Epithelial cell of esophagus (primary cell): ENCODE measurements around the gene MC2R.

ENCODE experiments used
- DNase-seq: peaks from one replicate; pipeline ENCODE4 v3.0.0; 2010; ENCODE audit warnings: low read depth
- H3K4me3 ChIP-seq: 2 replicates; pipeline ENCODE4 v1.5.1; 2011; ENCODE audit warnings: mild to moderate bottlenecking, low read length, control low read depth
- TF ChIP-seq, protein P1 (sequence below): IDR thresholded peaks from 2 replicates; pipeline ENCODE4 v1.5.1; 2011; ENCODE audit warnings: low read depth, mild to moderate bottlenecking, low read length, control low read depth, inconsistent platforms; ENCODE audit not compliant: insufficient read depth; ENCODE audit errors: missing control alignments

MC2R gene

DNA sequence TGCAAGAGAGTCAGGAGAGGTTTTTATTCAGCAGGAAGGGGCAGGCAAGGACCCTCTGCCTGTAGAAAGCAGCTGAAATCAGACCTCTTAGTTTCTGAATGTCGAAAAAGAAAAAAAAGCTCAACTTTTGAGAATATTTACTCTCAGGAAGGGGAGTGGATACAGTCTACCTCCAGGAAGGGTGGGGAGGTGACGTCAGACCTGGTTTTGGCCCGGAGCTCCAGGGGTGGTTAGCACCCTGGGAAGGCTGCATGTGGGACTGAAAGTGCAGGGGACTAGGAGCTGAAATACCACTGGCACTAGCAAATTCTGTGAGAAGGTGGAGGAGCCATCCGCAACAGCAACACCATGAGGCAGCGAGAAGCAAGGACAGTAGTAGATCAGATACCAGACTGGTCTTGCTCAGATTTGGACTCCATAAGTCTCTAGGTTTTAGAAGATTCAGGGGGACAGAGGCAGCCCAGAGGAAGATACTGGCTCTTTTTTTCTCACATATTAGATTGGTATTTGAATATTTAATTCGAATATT is 19.8 kb downstream of the MC2R start:
- DNase-seq, result no peak
- H3K4me3 ChIP-seq, result no peak overlapping the region
- TF ChIP-seq, protein P1, sequence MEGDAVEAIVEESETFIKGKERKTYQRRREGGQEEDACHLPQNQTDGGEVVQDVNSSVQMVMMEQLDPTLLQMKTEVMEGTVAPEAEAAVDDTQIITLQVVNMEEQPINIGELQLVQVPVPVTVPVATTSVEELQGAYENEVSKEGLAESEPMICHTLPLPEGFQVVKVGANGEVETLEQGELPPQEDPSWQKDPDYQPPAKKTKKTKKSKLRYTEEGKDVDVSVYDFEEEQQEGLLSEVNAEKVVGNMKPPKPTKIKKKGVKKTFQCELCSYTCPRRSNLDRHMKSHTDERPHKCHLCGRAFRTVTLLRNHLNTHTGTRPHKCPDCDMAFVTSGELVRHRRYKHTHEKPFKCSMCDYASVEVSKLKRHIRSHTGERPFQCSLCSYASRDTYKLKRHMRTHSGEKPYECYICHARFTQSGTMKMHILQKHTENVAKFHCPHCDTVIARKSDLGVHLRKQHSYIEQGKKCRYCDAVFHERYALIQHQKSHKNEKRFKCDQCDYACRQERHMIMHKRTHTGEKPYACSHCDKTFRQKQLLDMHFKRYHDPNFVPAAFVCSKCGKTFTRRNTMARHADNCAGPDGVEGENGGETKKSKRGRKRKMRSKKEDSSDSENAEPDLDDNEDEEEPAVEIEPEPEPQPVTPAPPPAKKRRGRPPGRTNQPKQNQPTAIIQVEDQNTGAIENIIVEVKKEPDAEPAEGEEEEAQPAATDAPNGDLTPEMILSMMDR, result no peak

DNA sequence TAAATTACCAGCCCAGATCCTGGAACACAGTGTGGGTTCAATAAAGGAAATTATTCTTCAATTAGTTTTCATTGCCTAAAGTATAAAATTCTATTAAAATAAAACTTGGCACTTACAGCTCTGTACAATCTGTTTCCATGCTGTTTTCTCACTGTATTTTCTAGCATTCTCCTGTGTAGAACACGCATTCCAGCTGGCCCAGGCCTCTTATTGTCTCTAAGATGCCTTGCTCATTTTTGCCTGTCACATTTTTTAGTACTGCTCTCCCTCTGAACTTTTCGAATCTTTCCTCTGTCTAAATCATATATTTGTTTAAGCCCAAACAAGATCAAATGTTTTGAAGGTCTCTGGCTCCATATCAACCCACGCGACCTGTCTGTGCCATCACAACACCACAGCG is 20.8 kb downstream of the MC2R start:
- TF ChIP-seq, protein P1, result no peak
- no peak overlapping the region for H3K4me3 ChIP-seq
- DNase-seq, result no peak

DNA sequence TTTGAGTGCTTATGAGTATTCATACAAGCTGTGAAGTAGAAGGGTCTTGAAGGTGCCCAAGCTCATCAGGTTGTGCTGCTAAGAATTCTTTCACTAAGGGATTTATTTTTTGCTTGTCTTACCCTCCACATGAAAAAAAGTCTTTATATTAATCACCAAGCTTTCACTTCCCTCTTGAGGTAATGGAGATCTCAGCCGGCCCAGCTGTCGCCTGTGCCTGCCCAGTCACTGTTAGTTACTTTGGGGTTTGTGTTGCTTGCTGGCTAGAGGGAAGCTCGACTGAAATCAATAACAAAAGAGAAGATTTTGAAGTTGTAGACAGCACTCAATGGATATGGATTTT is 21.9 kb downstream of the MC2R start:
- no peak for DNase-seq
- H3K4me3 ChIP-seq, result no peak overlapping the region

DNA sequence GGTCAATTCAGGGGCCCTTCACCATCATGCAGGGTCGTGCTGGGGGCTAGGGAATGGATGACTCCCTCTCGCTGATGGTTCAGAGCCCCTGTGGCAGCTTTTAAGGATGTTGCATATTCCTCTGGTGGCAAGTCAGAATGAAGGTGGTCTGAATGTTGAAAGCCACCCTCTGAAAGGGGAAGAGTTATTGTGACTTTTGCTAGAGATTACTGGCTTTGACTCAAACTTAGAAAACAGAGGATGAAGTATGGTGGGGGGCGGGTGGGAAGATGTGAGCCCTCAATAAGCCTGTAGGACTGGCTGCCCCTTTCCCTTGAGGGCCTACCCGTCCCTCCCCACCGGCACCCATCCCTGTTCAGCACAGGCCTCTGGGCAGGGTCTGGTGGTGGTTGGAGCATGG is 23.2 kb downstream of the MC2R start:
- no peak overlapping the region for H3K4me3 ChIP-seq
- TF ChIP-seq, protein P1, result no peak
- no peak for DNase-seq

More for the DNA sequence above, 21.9 kb downstream of the MC2R start:
- TF ChIP-seq, protein P1, result no peak

DNA sequence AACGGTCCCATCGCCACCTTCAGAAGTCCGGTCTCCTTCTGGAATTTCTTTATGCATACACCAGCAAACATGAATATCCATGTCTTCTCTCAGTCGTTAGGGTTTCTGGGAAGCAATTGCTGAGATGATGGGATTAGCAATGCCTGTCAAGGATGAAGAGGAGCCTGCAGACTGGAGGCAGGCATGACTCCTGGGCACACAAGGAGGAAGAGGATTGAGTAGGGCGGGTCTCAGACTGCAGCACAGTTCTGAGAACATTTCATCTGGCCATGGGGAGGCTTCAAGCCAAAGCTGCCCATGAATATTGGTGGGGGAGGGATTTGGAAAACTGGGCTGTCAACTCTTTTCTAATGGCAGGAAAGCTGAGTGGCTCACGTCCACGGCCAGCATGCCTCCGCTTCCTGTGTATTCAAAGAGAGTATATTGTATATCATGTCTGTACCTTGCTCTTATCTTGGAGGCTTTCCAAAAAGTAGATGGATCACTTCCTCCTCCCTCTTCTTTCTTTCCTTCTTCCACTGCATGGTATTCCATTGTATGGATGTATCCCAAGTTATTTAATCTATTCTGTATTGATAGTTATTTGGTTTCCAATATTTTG is 24.5 kb downstream of the MC2R start:
- TF ChIP-seq, protein P1, result no peak
- H3K4me3 ChIP-seq, result no peak overlapping the region
- DNase-seq, result no peak

DNA sequence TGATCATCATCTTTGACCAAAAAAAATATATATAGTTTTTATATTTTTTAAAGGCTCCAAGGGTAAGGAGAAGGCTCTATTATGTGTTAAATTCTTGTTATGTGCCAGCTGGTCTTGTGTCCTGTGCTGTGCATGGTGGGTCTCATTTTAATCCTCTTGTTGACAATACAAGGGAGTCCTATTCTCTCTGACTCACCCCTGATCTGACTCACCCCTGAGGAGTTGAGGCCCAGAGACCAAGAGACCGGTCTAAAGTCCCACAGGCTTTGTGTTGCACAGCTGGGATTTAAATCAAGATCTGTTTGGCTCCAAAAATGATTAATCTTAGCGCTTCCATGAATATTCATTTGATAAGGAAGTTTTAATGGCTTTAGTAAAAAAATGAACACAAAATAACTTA is 25.7 kb downstream of the MC2R start:
- TF ChIP-seq, protein P1, result no peak
- DNase-seq, result no peak
- H3K4me3 ChIP-seq, result no peak overlapping the region

DNA sequence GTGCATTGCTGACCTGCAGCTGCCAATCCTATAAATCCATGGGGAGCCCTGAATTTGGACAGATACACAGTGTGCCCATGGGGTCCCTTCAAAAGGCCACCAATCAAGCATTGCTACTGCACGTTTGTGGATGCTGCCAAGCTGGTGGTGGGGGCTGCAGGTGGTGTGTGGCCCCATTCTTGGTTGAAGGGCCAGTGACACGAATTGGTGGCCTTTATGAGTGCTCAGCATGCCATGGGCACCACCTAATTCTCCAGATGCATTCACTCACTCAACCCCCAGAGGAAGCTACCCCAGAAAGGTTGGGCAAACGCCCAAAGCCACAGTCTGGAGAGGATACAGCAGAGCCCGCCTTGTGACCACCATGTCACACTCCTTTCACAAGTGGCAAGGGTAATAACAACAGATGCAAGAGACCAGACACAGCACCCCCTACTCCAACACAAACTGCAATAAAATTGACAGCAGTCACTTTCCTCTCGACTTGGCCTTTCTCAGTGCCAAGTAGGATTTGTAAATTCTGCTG is 27.1 kb downstream of the MC2R start:
- TF ChIP-seq, protein P1, result no peak
- H3K4me3 ChIP-seq, result no peak overlapping the region
- DNase-seq, result no peak
